ENCODE data around the gene SAMD13.

SAMD13 gene

GRCh38 chr1:84379138-84379916, 77.8 kb downstream of the SAMD13 start:
- Histone ChIP-seq H3K4me3 (ENCODE audit: low read depth in 1 of 5, low read length in 5 of 5) (no peak overlapping the region), H3K27me3 (ENCODE audit: control insufficient read depth in 5 of 5, insufficient read depth in 4 of 5, low read length in 5 of 5) (no peaks in the 10 kb centered on the region), H3K27ac (ENCODE audit: low read depth, low read length) (no peak overlapping the region), H3K36me3 (ENCODE audit: control insufficient read depth in 5 of 5, insufficient read depth in 5 of 5, low read length in 5 of 5) (no peaks in the 10 kb centered on the region), H3K4me1 (ENCODE audit: control insufficient read depth in 5 of 5, insufficient read depth in 5 of 5, low read length in 5 of 5) (peaks cover 0 to 3% (median 0%) of the 10 kb centered on the region in 5 donors), H3K9me3 (ENCODE audit: control insufficient read depth in 5 of 5, low read length in 5 of 5) (no peaks in the 10 kb centered on the region), H3K9ac (ENCODE audit: low read length in 5 of 5) (no peak overlapping the region)

GRCh38 chr1:84379917-84380180, 78.3 kb downstream of the SAMD13 start:
- no peak overlapping the region for H3K27ac ChIP-seq (ENCODE audit: low read depth, low read length)
- no peak overlapping the region for H3K9ac ChIP-seq (ENCODE audit: low read length in 5 of 5)
- no peak overlapping the region for H3K4me3 ChIP-seq (ENCODE audit: low read depth in 1 of 5, low read length in 5 of 5)

GRCh38 chr1:84382127-84382526, 80.6 kb downstream of the SAMD13 start:
- Histone ChIP-seq H3K4me1 (ENCODE audit: control insufficient read depth in 5 of 5, insufficient read depth in 5 of 5, low read length in 5 of 5) (no peaks in the 10 kb centered on the region), H3K9ac (ENCODE audit: low read length in 5 of 5) (no peak overlapping the region), H3K36me3 (ENCODE audit: control insufficient read depth in 5 of 5, insufficient read depth in 5 of 5, low read length in 5 of 5) (no peaks in the 10 kb centered on the region), H3K27me3 (ENCODE audit: control insufficient read depth in 5 of 5, insufficient read depth in 4 of 5, low read length in 5 of 5) (no peaks in the 10 kb centered on the region), H3K27ac (ENCODE audit: low read depth, low read length) (no peak overlapping the region), H3K9me3 (ENCODE audit: control insufficient read depth in 5 of 5, low read length in 5 of 5) (no peaks in the 10 kb centered on the region), H3K4me3 (ENCODE audit: low read depth in 1 of 5, low read length in 5 of 5) (no peak overlapping the region)

More at GRCh38 chr1:84379917-84380180, 78.3 kb downstream of the SAMD13 start:
- no peaks in the 10 kb centered on the region for H3K9me3 ChIP-seq (ENCODE audit: control insufficient read depth in 5 of 5, low read length in 5 of 5)
- H3K4me1 ChIP-seq (ENCODE audit: control insufficient read depth in 5 of 5, insufficient read depth in 5 of 5, low read length in 5 of 5): peaks cover 0 to under 1% (median 0%) of the 10 kb centered on the region in 5 donors
- H3K36me3 ChIP-seq (ENCODE audit: control insufficient read depth in 5 of 5, insufficient read depth in 5 of 5, low read length in 5 of 5): no peaks in the 10 kb centered on the region
- no peaks in the 10 kb centered on the region for H3K27me3 ChIP-seq (ENCODE audit: control insufficient read depth in 5 of 5, insufficient read depth in 4 of 5, low read length in 5 of 5)

GRCh38 chr1:84385347-84385746, 83.8 kb downstream of the SAMD13 start:
- Histone ChIP-seq H3K4me1 (ENCODE audit: control insufficient read depth in 5 of 5, insufficient read depth in 5 of 5, low read length in 5 of 5) (peaks cover 0 to 2% (median 0%) of the 10 kb centered on the region in 5 donors), H3K27me3 (ENCODE audit: control insufficient read depth in 5 of 5, insufficient read depth in 4 of 5, low read length in 5 of 5) (no peaks in the 10 kb centered on the region), H3K9me3 (ENCODE audit: control insufficient read depth in 5 of 5, low read length in 5 of 5) (no peaks in the 10 kb centered on the region), H3K36me3 (ENCODE audit: control insufficient read depth in 5 of 5, insufficient read depth in 5 of 5, low read length in 5 of 5) (no peaks in the 10 kb centered on the region), H3K9ac (ENCODE audit: low read length in 5 of 5) (no peak overlapping the region), H3K27ac (ENCODE audit: low read depth, low read length) (no peak overlapping the region), H3K4me3 (ENCODE audit: low read depth in 1 of 5, low read length in 5 of 5) (no peak overlapping the region)

- H3K36me3 ChIP-seq (ENCODE audit: control insufficient read depth in 5 of 5, insufficient read depth in 5 of 5, low read length in 5 of 5): no peaks in the 10 kb centered on the region
- H3K9ac ChIP-seq (ENCODE audit: low read length in 5 of 5): no peak overlapping the region
- no peak overlapping the region for H3K27ac ChIP-seq (ENCODE audit: low read depth, low read length)
- H3K4me3 ChIP-seq (ENCODE audit: low read depth in 1 of 5, low read length in 5 of 5): no peak overlapping the region
- H3K27me3 ChIP-seq (ENCODE audit: control insufficient read depth in 5 of 5, insufficient read depth in 4 of 5, low read length in 5 of 5): no peaks in the 10 kb centered on the region
- peaks cover 0 to 2% (median 0%) of the 10 kb centered on the region in 5 donors for H3K4me1 ChIP-seq (ENCODE audit: control insufficient read depth in 5 of 5, insufficient read depth in 5 of 5, low read length in 5 of 5)
- no peaks in the 10 kb centered on the region for H3K9me3 ChIP-seq (ENCODE audit: control insufficient read depth in 5 of 5, low read length in 5 of 5)
Observed at GRCh38 chr1:84386716-84387479, 85.4 kb downstream of the SAMD13 start.

- Histone ChIP-seq H3K9me3 (ENCODE audit: control insufficient read depth in 5 of 5, low read length in 5 of 5) (no peaks in the 10 kb centered on the region), H3K4me1 (ENCODE audit: control insufficient read depth in 5 of 5, insufficient read depth in 5 of 5, low read length in 5 of 5) (peaks cover 0 to 2% (median 0%) of the 10 kb centered on the region in 5 donors), H3K36me3 (ENCODE audit: control insufficient read depth in 5 of 5, insufficient read depth in 5 of 5, low read length in 5 of 5) (no peaks in the 10 kb centered on the region), H3K27me3 (ENCODE audit: control insufficient read depth in 5 of 5, insufficient read depth in 4 of 5, low read length in 5 of 5) (no peaks in the 10 kb centered on the region), H3K27ac (ENCODE audit: low read depth, low read length) (no peak overlapping the region), H3K4me3 (ENCODE audit: low read depth in 1 of 5, low read length in 5 of 5) (no peak overlapping the region), H3K9ac (ENCODE audit: low read length in 5 of 5) (no peak overlapping the region)
Observed at GRCh38 chr1:84387480-84388163, 86.1 kb downstream of the SAMD13 start.

GRCh38 chr1:84390226-84390625, 88.7 kb downstream of the SAMD13 start:
- H3K4me3 ChIP-seq (ENCODE audit: low read depth in 1 of 5, low read length in 5 of 5): no peak overlapping the region
- no peaks in the 10 kb centered on the region for H3K9me3 ChIP-seq (ENCODE audit: control insufficient read depth in 5 of 5, low read length in 5 of 5)
- no peak overlapping the region for H3K9ac ChIP-seq (ENCODE audit: low read length in 5 of 5)
- no peaks in the 10 kb centered on the region for H3K27me3 ChIP-seq (ENCODE audit: control insufficient read depth in 5 of 5, insufficient read depth in 4 of 5, low read length in 5 of 5)
- H3K36me3 ChIP-seq (ENCODE audit: control insufficient read depth in 5 of 5, insufficient read depth in 5 of 5, low read length in 5 of 5): no peaks in the 10 kb centered on the region
- no peak overlapping the region for H3K27ac ChIP-seq (ENCODE audit: low read depth, low read length)
- peaks cover 0 to 2% (median 0%) of the 10 kb centered on the region in 5 donors for H3K4me1 ChIP-seq (ENCODE audit: control insufficient read depth in 5 of 5, insufficient read depth in 5 of 5, low read length in 5 of 5)

- Histone ChIP-seq H3K36me3 (ENCODE audit: control insufficient read depth in 5 of 5, insufficient read depth in 5 of 5, low read length in 5 of 5) (no peaks in the 10 kb centered on the region), H3K27ac (ENCODE audit: low read depth, low read length) (no peak within 1 kb of the TSS), H3K9me3 (ENCODE audit: control insufficient read depth in 5 of 5, low read length in 5 of 5) (no peaks in the 10 kb centered on the region), H3K27me3 (ENCODE audit: control insufficient read depth in 5 of 5, insufficient read depth in 4 of 5, low read length in 5 of 5) (no peaks in the 10 kb centered on the region), H3K4me1 (ENCODE audit: control insufficient read depth in 5 of 5, insufficient read depth in 5 of 5, low read length in 5 of 5) (no peaks in the 10 kb centered on the region), H3K9ac (ENCODE audit: low read length in 5 of 5) (no peak within 1 kb of the TSS), H3K4me3 (ENCODE audit: low read depth in 1 of 5, low read length in 5 of 5) (no peak within 1 kb of the TSS)
Observed at GRCh38 chr1:84398175-84399155, 97.0 kb downstream of the SAMD13 start, which contains the start of gene DNASE2B. TSS of gene DNASE2B (plus strand) at chr1:84398484. CDS start at chr1:84398565, 81 bp downstream.

Measured in subcutaneous abdominal adipose tissue (tissue), 5 donors.